ENCODE data around the gene PHLDA1. TPM values are rescaled to one million over a fixed set of nuclear protein-coding genes. Genes with fewer than 3 reads are reported as not detected.

PHLDA1 gene
- total RNA-seq, 3 donors from 2014 or later (not counting 1 experiment from before 2014, with no cell fraction given), result 11.1 to 24.0 (median 19.1) TPM

DNA sequence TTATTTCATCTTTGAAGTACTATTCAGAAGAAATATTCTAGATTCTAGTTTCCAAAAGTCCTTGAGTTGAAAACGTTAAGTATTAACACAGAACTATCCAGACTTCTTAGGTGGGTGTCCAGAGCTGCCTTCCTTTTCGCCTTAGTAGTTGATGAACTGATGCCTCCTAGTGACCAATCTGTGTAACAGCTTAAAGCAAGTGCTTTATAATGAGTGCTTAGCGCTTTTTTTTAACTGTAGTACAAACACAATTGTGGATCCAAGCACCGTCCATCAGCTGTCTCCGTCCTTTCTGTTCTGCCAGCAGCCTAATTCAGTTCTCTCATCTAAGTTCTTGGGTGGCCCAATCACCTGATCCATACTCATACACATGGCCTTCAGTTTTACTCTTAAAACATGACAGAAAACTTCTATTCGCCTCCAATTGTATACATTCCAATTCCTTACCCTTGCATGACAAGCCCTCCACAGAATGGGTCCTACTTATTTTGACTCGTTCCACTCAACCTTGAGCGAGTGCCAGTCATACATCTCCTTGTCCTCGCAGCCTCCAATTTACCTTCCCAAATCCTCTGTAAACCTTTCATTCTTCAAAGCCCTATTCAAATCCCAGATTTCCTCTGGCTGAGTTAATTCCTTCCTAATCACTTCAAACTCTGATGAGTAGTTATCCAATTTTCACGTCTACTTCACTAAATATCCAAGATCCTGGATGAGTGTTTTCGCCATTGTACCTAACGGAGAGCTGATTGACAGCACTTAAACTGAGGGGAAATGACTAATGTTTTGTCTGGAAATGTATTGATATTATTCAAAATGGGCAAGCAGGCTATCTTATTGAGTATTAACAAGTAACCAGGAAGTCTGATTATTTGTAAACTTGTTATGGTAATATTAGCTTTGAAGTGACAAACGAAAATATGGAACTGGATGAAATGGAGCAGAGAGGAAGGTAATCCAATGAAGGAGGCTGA, 5.8 kb upstream of the PHLDA1 start:
- Histone ChIP-seq H3K9me3 (ENCODE audit: control insufficient read depth, insufficient read depth, low read length) (no peaks in the 10 kb centered on the region), H3K27me3 (ENCODE audit: control insufficient read depth, insufficient read depth, low read length) (peaks cover 2% of the 10 kb centered on the region), H3K27ac (ENCODE audit: low read length) (no peak overlapping the region), H3K4me3 (ENCODE audit: low read length) (no peak overlapping the region), H3K4me1 (ENCODE audit: control insufficient read depth, insufficient read depth, low read length) (peaks cover 8% of the 10 kb centered on the region), H3K36me3 (ENCODE audit: control insufficient read depth, insufficient read depth, low read length) (no peaks in the 10 kb centered on the region)
- ATAC-seq, result peak; percentile 74 to 87 (median 85)
- DNase-seq, result peak in 1 of 2 donors; percentile 83
- H3K9me3 Mint-ChIP-seq, result no peaks in the 10 kb centered on the region
- TF ChIP-seq, protein P1, sequence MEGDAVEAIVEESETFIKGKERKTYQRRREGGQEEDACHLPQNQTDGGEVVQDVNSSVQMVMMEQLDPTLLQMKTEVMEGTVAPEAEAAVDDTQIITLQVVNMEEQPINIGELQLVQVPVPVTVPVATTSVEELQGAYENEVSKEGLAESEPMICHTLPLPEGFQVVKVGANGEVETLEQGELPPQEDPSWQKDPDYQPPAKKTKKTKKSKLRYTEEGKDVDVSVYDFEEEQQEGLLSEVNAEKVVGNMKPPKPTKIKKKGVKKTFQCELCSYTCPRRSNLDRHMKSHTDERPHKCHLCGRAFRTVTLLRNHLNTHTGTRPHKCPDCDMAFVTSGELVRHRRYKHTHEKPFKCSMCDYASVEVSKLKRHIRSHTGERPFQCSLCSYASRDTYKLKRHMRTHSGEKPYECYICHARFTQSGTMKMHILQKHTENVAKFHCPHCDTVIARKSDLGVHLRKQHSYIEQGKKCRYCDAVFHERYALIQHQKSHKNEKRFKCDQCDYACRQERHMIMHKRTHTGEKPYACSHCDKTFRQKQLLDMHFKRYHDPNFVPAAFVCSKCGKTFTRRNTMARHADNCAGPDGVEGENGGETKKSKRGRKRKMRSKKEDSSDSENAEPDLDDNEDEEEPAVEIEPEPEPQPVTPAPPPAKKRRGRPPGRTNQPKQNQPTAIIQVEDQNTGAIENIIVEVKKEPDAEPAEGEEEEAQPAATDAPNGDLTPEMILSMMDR (IDR thresholded peaks at IDR 0.05), result peak; percentile 78
- H3K36me3 Mint-ChIP-seq, result no peaks in the 10 kb centered on the region
- intact Hi-C loops (cut with micrococcal nuclease), result loop anchor here (1.0 to 2.0 kb wide), 2 partner anchors 221 to 510 kb away; no protein-coding TSS in a partner anchor
- no peaks in the 10 kb centered on the region for H3K27me3 Mint-ChIP-seq (ENCODE audit: low read depth in 2 of 2)
- WGBS (ENCODE audit: insufficient coverage), result 37% methylated on average over 12 of the region's 13 CpGs
- peaks cover 8 to 12% of the 10 kb centered on the region in 2 donors for H3K4me1 Mint-ChIP-seq
- peak overlapping the region in 1 of 2 donors; percentile 21 for H3K27ac Mint-ChIP-seq
- H3K4me3 Mint-ChIP-seq, result no peak overlapping the region

DNA sequence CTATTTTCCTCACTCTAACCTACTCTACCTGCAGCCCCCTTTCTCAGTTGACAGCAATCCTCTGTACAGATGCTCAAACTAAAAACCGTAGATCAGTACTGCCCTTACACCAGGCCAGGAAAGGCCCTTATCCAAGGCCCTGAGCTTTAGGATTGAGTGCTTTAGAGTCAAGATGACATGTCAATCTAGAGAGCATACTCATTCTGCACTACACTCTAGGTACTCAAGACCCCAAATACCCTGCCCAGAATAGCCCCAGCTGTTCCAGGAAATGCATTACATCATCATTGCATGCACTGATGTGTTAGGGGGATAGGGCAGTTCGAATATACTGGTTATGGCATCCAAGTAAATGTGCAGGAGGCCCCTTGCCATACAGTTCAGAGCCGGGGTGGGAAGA, 3.5 kb upstream of the PHLDA1 start:
- no peaks in the 10 kb centered on the region for H3K9me3 ChIP-seq (ENCODE audit: control insufficient read depth, insufficient read depth, low read length)
- Mint-ChIP-seq H3K36me3 (no peaks in the 10 kb centered on the region), H3K4me1 (peaks cover 22 to 32% of the 10 kb centered on the region in 2 donors), H3K9me3 (no peaks in the 10 kb centered on the region), H3K27ac (peak overlapping the region in 1 of 2 donors; percentile 53), H3K4me3 (no peak overlapping the region), H3K27me3 (ENCODE audit: low read depth in 2 of 2) (no peaks in the 10 kb centered on the region)
- H3K4me3 ChIP-seq (ENCODE audit: low read length), result no peak overlapping the region
- WGBS (ENCODE audit: insufficient coverage), result 76% methylated on average over 3 of the region's 3 CpGs
- no peak for ATAC-seq
- no peaks in the 10 kb centered on the region for H3K36me3 ChIP-seq (ENCODE audit: control insufficient read depth, insufficient read depth, low read length)
- intact Hi-C loops (cut with micrococcal nuclease), result no loop called here
- no peak for DNase-seq
- peaks cover 2% of the 10 kb centered on the region for H3K27me3 ChIP-seq (ENCODE audit: control insufficient read depth, insufficient read depth, low read length)
- H3K27ac ChIP-seq (ENCODE audit: low read length), result no peak overlapping the region
- peaks cover 25% of the 10 kb centered on the region for H3K4me1 ChIP-seq (ENCODE audit: control insufficient read depth, insufficient read depth, low read length)
- TF ChIP-seq, protein P1 (IDR thresholded peaks at IDR 0.05), result no peak

DNA sequence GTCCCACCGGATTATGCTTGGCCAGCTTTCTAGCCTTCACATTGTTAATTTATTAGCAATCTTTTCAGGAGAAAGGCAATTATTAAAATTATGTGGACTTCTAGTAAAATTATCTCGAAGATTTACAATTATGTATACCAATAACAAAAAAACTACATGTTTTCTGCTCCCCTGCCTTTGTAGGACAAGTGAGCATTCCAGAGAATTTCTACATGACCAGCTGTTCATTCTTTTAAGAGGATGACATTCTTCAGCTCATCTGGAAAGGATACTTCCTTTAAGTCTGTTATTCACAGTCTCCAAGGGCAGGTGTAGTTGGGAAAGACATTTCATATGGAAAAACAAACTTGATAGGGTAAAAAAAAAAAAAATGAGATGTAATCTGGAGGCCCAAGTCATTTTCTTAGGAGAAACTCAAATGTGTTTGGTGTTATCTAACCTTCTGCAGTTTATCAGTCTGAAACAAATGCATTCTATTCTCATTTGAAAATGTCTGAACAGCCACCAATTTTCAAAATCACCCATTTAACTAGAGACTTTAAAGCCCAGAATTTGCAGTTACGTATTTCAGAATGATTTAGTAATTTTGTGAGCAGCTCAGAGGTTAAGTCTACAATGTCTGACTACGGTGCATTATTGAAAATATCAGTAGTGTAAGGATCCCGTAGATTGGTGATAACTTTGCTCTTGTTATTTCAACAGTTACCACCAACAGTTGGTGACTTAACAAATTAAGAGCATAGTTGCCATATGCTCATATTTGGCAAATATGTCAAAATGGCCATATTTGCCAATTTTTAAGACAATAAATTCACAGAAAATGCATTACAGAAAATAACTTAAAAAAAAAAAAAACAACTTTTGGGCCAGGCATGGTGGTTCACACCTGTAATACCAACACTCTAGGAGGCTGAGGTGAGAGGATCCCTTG, 1.8 kb upstream of the PHLDA1 start:
- H3K4me1 ChIP-seq (ENCODE audit: control insufficient read depth, insufficient read depth, low read length), result peaks cover 27% of the 10 kb centered on the region
- no peak for DNase-seq
- no peak for ATAC-seq
- no peak overlapping the region for H3K4me3 ChIP-seq (ENCODE audit: low read length)
- no peaks in the 10 kb centered on the region for H3K9me3 ChIP-seq (ENCODE audit: control insufficient read depth, insufficient read depth, low read length)
- 89% methylated on average over 5 of the region's 5 CpGs for WGBS (ENCODE audit: insufficient coverage)
- H3K27ac ChIP-seq (ENCODE audit: low read length), result no peak overlapping the region
- Mint-ChIP-seq H3K27me3 (ENCODE audit: low read depth in 2 of 2) (no peaks in the 10 kb centered on the region), H3K36me3 (no peaks in the 10 kb centered on the region), H3K4me3 (peak overlapping the region; percentile 93), H3K27ac (peak overlapping the region; percentile 95 to 98), H3K9me3 (no peaks in the 10 kb centered on the region), H3K4me1 (peaks cover 35 to 42% of the 10 kb centered on the region in 2 donors)
- no peaks in the 10 kb centered on the region for H3K36me3 ChIP-seq (ENCODE audit: control insufficient read depth, insufficient read depth, low read length)
- TF ChIP-seq, protein P1 (IDR thresholded peaks at IDR 0.05), result no peak
- H3K27me3 ChIP-seq (ENCODE audit: control insufficient read depth, insufficient read depth, low read length), result peaks cover 2% of the 10 kb centered on the region
- intact Hi-C loops (cut with micrococcal nuclease), result loop anchor here (5.0 kb wide), 2 partner anchors 396 to 521 kb away; partner anchors contain the start of gene KRR1

Data from natural killer cell (primary cell).